NAMALWA (cell line): ENCODE measurements around the gene GJB1.
A peak's percentile ranks its signal among the peaks of the same experiment; 100 is the strongest.
"Not testable (repeated sequence)": the region's sequence is repeated elsewhere in the genome, so short reads cannot be mapped to it uniquely, and the experiment has no call there.

Source experiments
- DNase-seq: peaks from one replicate; pipeline ENCODE4 v3.0.0-alpha.2; 2015; ENCODE audit warnings: low spot score

GJB1 gene

GRCh38 chrX:71222929-71223328 lies at the start of gene GJB1:
Gene GJB1, plus strand, starts transcription at chrX:71223224. Its CDS starts 484 bp downstream, at chrX:71223708.
- DNase-seq = no peak

- DNase-seq = no peak
Observed at GRCh38 chrX:71173440-71173839, 49.6 kb upstream of the GJB1 start.

GRCh38 chrX:71174795-71175194 lies 48.2 kb upstream of the GJB1 start:
- DNase-seq = no peak

- no peak for DNase-seq
Observed at GRCh38 chrX:71175531-71175930, 47.5 kb upstream of the GJB1 start.

GRCh38 chrX:71177327-71177726 lies 45.7 kb upstream of the GJB1 start:
- DNase-seq = no peak

- DNase-seq = peak; percentile 71
Observed at GRCh38 chrX:71178908-71179307, 44.1 kb upstream of the GJB1 start.

- DNase-seq = not testable (repeated sequence)
Observed at GRCh38 chrX:71180579-71181265, 42.3 kb upstream of the GJB1 start.

- no peak for DNase-seq
Observed at GRCh38 chrX:71181558-71181909, 41.5 kb upstream of the GJB1 start.

- peak; percentile 94 for DNase-seq
Observed at GRCh38 chrX:71181910-71182799, 40.9 kb upstream of the GJB1 start.

- peak; percentile 30 for DNase-seq
Observed at GRCh38 chrX:71182871-71183270, 40.2 kb upstream of the GJB1 start.

- DNase-seq = no peak
Observed at GRCh38 chrX:71183341-71183740, 39.7 kb upstream of the GJB1 start.

- DNase-seq = no peak
Observed at GRCh38 chrX:71184092-71184491, 38.9 kb upstream of the GJB1 start.

GRCh38 chrX:71184803-71185495 lies 38.1 kb upstream of the GJB1 start:
- no peak for DNase-seq

- DNase-seq = no peak
Observed at GRCh38 chrX:71191248-71191647, 31.8 kb upstream of the GJB1 start.

- DNase-seq = no peak
Observed at GRCh38 chrX:71195964-71196649, 26.9 kb upstream of the GJB1 start.

- peak; percentile 53 for DNase-seq
Observed at GRCh38 chrX:71198066-71198465, 25.0 kb upstream of the GJB1 start.

- no peak for DNase-seq
Observed at GRCh38 chrX:71199252-71200008, 23.6 kb upstream of the GJB1 start.

- no peak for DNase-seq
Observed at GRCh38 chrX:71210816-71211215, 12.2 kb upstream of the GJB1 start.

GRCh38 chrX:71212536-71212935 lies 10.5 kb upstream of the GJB1 start:
- DNase-seq = no peak

- no peak for DNase-seq
Observed at GRCh38 chrX:71214152-71214551, 8.9 kb upstream of the GJB1 start.

- DNase-seq = no peak
Observed at GRCh38 chrX:71214604-71215337, 8.3 kb upstream of the GJB1 start.
